CD4-positive, CD25-positive, alpha-beta regulatory T cell (primary cell): ENCODE results near the gene ALDH9A1. TPM values are rescaled to one million over a fixed set of nuclear protein-coding genes. Genes with fewer than 3 reads are reported as not detected.
"Not testable (repeated sequence)": the region's sequence is repeated elsewhere in the genome, so short reads cannot be mapped to it uniquely, and the experiment has no call there.

Experiments used
- ATAC-seq, 2 donors: fragments of 150-1000 bp; cut with Tn5 transposase; one replicate each; pipeline ENCODE4 v1.10.0; 2021; ENCODE audit warnings: low read depth in 2 of 2, moderate number of reproducible peaks in 2 of 2, moderate library complexity in 1 of 2
- DNase-seq, 3 donors: peaks; one replicate each; pipeline versions ENCODE4 v3.0.0 to v3.0.0-alpha.2; 2012 to 2022; ENCODE audit warnings: mixed read lengths in 1 of 3
- H3K27ac ChIP-seq: one replicate; pipeline ENCODE4 v1.7.0; 2013; ENCODE audit warnings: mild to moderate bottlenecking, low read length; ENCODE audit not compliant: insufficient read depth, poor library complexity, severe bottlenecking
- H3K27me3 ChIP-seq: one replicate; pipeline ENCODE4 v1.7.0; 2013; ENCODE audit warnings: low read length; ENCODE audit not compliant: control insufficient read depth, insufficient read depth
- H3K36me3 ChIP-seq: one replicate; pipeline ENCODE4 v1.7.0; 2013; ENCODE audit warnings: mild to moderate bottlenecking, low read length, moderate library complexity; ENCODE audit not compliant: control insufficient read depth, insufficient read depth
- H3K4me1 ChIP-seq: 2 replicates; pipeline ENCODE4 v1.7.0; 2013; ENCODE audit warnings: mild to moderate bottlenecking, low read length; ENCODE audit not compliant: insufficient read depth, control insufficient read depth, poor library complexity, severe bottlenecking
- H3K4me3 ChIP-seq: one replicate; pipeline ENCODE4 v1.7.0; 2013; ENCODE audit warnings: low read depth, mild to moderate bottlenecking, low read length, moderate library complexity
- H3K9me3 ChIP-seq, 2 experiments: 1 replicate in 1 of 2; 2 replicates in 1 of 2; pipeline ENCODE4 v1.7.0; 2013; ENCODE audit warnings: low read length in 2 of 2, mild to moderate bottlenecking in 1 of 2, moderate library complexity in 1 of 2; ENCODE audit not compliant: control insufficient read depth in 2 of 2
- H3K27ac Mint-ChIP-seq, 3 donors: one replicate each; pipeline ENCODE4 v1.8.0; 2020 to 2022; ENCODE audit warnings: mild to moderate bottlenecking in 3 of 3, mixed read lengths in 3 of 3, moderate library complexity in 2 of 3
- H3K27me3 Mint-ChIP-seq: one replicate; pipeline ENCODE4 v1.8.0; 2022; ENCODE audit warnings: mild to moderate bottlenecking, mixed read lengths
- H3K36me3 Mint-ChIP-seq: one replicate; pipeline ENCODE4 v1.8.0; 2020; ENCODE audit warnings: mixed read lengths
- H3K4me1 Mint-ChIP-seq, 4 donors: one replicate each; pipeline ENCODE4 v1.8.0; 2020 to 2022; ENCODE audit warnings: mixed read lengths in 4 of 4, mild to moderate bottlenecking in 1 of 4
- H3K4me3 Mint-ChIP-seq, 4 donors: one replicate each; pipeline ENCODE4 v1.8.0; 2020 to 2022; ENCODE audit warnings: mild to moderate bottlenecking in 4 of 4, mixed read lengths in 4 of 4, moderate library complexity in 3 of 4
- H3K9me3 Mint-ChIP-seq, 7 donors: one replicate each; pipeline ENCODE4 v1.8.0; 2020 to 2022; ENCODE audit warnings: mixed read lengths in 7 of 7, mild to moderate bottlenecking in 3 of 7, moderate library complexity in 2 of 7
- polyA plus RNA-seq, 4 donors: library from polyadenylated mRNA; unstranded; fragments of 300-500 nt; fragmentation: Illumina TruSeq; gene quantifications; one replicate each; pipeline ENCODE4 v1.2.3, GENCODE V29; 2021
- total RNA-seq: library from RNA; stranded (reverse); gene quantifications from one replicate; pipeline ENCODE4 v1.2.3, GENCODE V29; 2022

Gene ALDH9A1
- total and polyA plus RNA-seq, 5 donors from 2014 or later: 32.1 to 124 (median 116) TPM

DNA sequence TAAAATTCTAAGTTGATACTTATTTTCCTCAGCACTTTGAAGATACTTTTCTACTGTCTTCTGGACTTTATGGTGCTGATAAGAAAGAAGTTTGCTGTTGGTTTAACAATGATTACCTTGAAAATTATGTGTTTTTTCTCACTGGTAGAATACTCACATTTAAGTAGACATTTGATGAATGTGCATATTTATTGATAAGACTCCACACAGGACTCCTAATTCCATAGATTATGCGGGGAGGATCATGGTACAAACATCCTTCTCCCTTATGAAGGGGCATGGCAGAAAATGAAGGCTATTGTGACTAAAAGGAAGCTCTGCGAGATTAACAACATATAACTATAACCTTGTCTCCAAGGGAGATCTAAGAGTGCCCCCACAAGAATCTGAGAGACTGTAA, 28.5 kb upstream of the ALDH9A1 start:
- no peak overlapping the region for H3K4me3 Mint-ChIP-seq
- peaks cover 0 to 10% (median 1%) of the 10 kb centered on the region in 4 donors for H3K4me1 Mint-ChIP-seq
- no peak for DNase-seq
- peaks cover 27% of the 10 kb centered on the region for H3K36me3 ChIP-seq
- H3K27ac Mint-ChIP-seq: no peak overlapping the region
- no peak for ATAC-seq
- no peaks in the 10 kb centered on the region for H3K9me3 ChIP-seq
- H3K4me1 ChIP-seq: no peaks in the 10 kb centered on the region
- no peaks in the 10 kb centered on the region for H3K27me3 Mint-ChIP-seq
- H3K27ac ChIP-seq: no peak overlapping the region
- no peaks in the 10 kb centered on the region for H3K27me3 ChIP-seq
- peaks cover 22% of the 10 kb centered on the region for H3K36me3 Mint-ChIP-seq
- H3K4me3 ChIP-seq: no peak overlapping the region
- no peaks in the 10 kb centered on the region for H3K9me3 Mint-ChIP-seq

DNA sequence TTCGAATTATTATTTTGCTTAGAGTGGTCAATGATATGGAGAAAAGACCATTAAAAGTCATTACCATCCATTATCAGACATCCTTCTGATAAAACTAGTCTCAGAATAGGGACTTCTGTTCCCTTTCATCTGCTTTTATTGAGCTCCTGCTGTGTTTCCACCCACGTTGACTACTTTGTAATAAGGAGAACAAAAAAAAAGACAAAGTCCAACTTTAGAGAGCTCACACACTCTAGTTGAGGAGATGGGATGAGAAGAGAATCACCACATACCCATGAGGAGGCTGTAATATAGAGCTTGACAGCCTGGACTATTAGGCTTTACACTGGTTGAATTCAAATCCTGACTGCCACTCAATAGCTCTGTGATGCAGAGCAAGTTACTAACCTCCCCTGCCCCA, 27.8 kb upstream of the ALDH9A1 start:
- no peak for ATAC-seq
- Mint-ChIP-seq H3K9me3 (no peaks in the 10 kb centered on the region), H3K27ac (no peak overlapping the region), H3K4me3 (no peak overlapping the region), H3K4me1 (peaks cover 0 to 8% (median 3%) of the 10 kb centered on the region in 4 donors), H3K36me3 (peaks cover 20% of the 10 kb centered on the region), H3K27me3 (no peaks in the 10 kb centered on the region)
- Histone ChIP-seq H3K36me3 (peaks cover 27% of the 10 kb centered on the region), H3K9me3 (no peaks in the 10 kb centered on the region), H3K27ac (no peak overlapping the region), H3K27me3 (no peaks in the 10 kb centered on the region), H3K4me3 (no peak overlapping the region), H3K4me1 (no peaks in the 10 kb centered on the region)
- DNase-seq: no peak

DNA sequence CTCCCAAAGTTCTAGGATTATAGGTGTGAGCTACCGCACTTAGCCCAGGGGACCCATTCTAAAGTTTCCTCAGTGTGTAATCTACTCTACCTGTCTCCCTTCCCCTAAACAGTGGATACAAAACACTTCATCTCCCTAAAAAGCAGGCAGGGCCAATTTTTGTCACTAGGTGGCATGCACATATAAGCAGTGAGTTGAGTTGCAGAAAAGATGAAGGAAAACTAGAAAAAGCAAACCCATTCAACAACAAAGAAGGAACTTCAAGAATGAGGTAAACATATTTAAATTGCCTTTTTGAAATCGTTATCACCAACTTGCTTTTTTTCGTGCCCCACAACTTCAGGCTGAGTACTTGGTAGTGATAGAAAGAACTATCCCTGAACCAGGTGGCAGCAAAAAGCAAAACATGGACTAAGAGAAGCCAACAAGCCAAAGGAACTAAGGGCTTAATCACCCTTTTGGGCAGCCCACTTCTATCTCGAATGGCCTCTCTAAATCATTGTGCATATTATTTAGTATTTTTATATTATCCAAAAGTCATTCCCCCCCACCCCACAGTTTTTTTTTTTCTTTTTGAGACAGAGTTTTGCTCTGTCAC, 19.7 kb upstream of the ALDH9A1 start:
- no peaks in the 10 kb centered on the region for H3K27me3 Mint-ChIP-seq
- peaks cover 0 to 5% (median 0%) of the 10 kb centered on the region in 4 donors for H3K4me1 Mint-ChIP-seq
- H3K4me3 Mint-ChIP-seq: no peak overlapping the region
- DNase-seq (peak; percentile 11 to 67 (median 22)), ATAC-seq (no peak)
- no peaks in the 10 kb centered on the region for H3K36me3 Mint-ChIP-seq
- Histone ChIP-seq H3K4me3 (no peak overlapping the region), H3K9me3 (no peaks in the 10 kb centered on the region), H3K27me3 (no peaks in the 10 kb centered on the region), H3K36me3 (no peaks in the 10 kb centered on the region), H3K4me1 (no peaks in the 10 kb centered on the region), H3K27ac (no peak overlapping the region)
- H3K27ac Mint-ChIP-seq: peak overlapping the region in 1 of 3 donors; percentile 11
- no peaks in the 10 kb centered on the region for H3K9me3 Mint-ChIP-seq

- not testable (repeated sequence) for H3K9me3 ChIP-seq, H3K36me3 ChIP-seq, H3K4me1 Mint-ChIP-seq, ATAC-seq, H3K27me3 ChIP-seq, H3K27ac ChIP-seq, H3K4me3 Mint-ChIP-seq, H3K4me3 ChIP-seq, H3K27me3 Mint-ChIP-seq, H3K36me3 Mint-ChIP-seq, H3K4me1 ChIP-seq, H3K9me3 Mint-ChIP-seq, DNase-seq
- H3K27ac Mint-ChIP-seq: peak overlapping the region in 1 of 3 donors; percentile 54
Observed at GRCh38 chr1:165716265-165717051, 18.1 kb upstream of the ALDH9A1 start.

DNA sequence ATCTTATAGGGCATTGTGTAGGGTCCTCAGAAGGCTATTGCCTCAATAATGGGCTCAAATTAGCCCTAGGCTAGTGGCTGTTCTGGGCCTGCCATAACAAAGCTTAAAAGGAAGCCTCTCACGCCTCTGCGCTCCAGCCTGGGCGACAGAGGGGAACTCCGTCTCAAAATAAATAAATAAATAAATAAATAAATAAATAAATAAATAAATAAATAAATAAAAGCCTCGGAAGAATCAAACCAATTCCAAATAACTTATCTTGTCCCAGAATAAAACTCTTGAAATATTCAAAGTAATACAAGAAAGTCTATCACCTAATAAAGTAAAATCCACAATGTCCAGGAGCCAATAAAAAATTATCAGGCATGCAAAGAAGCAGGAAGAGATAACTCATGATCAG, 14.4 kb upstream of the ALDH9A1 start:
- H3K27ac Mint-ChIP-seq: no peak overlapping the region
- no peak overlapping the region for H3K4me3 Mint-ChIP-seq

DNA sequence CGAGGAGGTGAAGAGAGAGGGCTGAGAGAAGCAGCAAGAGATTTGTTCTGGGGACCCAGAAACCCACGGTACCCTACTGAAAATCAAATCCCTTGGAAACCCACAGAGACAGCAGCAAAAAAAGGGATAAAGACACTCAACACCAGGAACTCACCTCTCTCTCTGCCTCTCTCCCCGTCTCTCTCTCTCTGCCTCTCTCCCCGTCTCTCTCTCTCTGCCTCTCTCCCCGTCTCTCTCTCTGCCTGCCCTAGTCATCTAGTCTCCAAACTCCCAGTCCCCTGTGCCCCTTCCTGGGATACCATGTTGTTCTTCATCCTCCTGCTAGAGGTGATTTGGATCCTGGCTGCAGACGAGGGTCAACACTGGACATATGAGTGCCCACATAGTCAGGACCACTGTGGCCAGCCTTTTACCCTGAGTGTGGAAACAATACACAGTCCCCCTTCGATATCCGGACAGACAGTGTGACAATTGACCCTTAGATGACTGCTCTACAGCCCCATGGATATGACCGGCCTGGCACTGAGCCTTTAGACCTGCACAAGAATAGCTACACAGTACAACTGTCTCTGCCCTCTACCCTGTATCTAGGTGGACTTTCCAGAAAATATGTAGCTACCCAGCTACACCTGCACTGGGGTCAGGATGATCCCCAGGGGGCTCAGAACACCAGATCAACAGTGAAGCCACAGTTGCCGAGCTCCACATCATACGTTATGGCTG, 9.8 kb upstream of the ALDH9A1 start:
- Mint-ChIP-seq H3K9me3 (no peaks in the 10 kb centered on the region), H3K27me3 (peaks cover 41% of the 10 kb centered on the region), H3K4me1 (peaks cover 0 to 2% (median 0%) of the 10 kb centered on the region in 4 donors), H3K36me3 (no peaks in the 10 kb centered on the region), H3K27ac (no peak overlapping the region), H3K4me3 (no peak overlapping the region)
- Histone ChIP-seq H3K4me1 (no peaks in the 10 kb centered on the region), H3K9me3 (no peaks in the 10 kb centered on the region), H3K4me3 (no peak overlapping the region), H3K27ac (no peak overlapping the region), H3K36me3 (no peaks in the 10 kb centered on the region), H3K27me3 (peaks cover 3% of the 10 kb centered on the region)
- DNase-seq (no peak), ATAC-seq (no peak)

More for the DNA sequence above, 14.4 kb upstream of the ALDH9A1 start:
- H3K4me3 ChIP-seq: no peak overlapping the region
- H3K27ac ChIP-seq: no peak overlapping the region
- DNase-seq: no peak
- H3K27me3 ChIP-seq: no peaks in the 10 kb centered on the region
- H3K9me3 ChIP-seq: no peaks in the 10 kb centered on the region
- ATAC-seq: no peak
- Mint-ChIP-seq H3K27me3 (peaks cover 25% of the 10 kb centered on the region), H3K4me1 (peaks cover 0 to under 1% (median 0%) of the 10 kb centered on the region in 4 donors), H3K36me3 (no peaks in the 10 kb centered on the region), H3K9me3 (no peaks in the 10 kb centered on the region)
- H3K4me1 ChIP-seq: no peaks in the 10 kb centered on the region
- no peaks in the 10 kb centered on the region for H3K36me3 ChIP-seq

- H3K36me3 Mint-ChIP-seq: no peaks in the 10 kb centered on the region
- peaks cover 24% of the 10 kb centered on the region for H3K27me3 Mint-ChIP-seq
- H3K4me3 Mint-ChIP-seq: no peak overlapping the region
- no peaks in the 10 kb centered on the region for H3K36me3 ChIP-seq
- no peak overlapping the region for H3K27ac Mint-ChIP-seq
- H3K27ac ChIP-seq: no peak overlapping the region
- H3K4me1 ChIP-seq: peaks cover 4% of the 10 kb centered on the region
- no peaks in the 10 kb centered on the region for H3K9me3 Mint-ChIP-seq
- H3K4me3 ChIP-seq: no peak overlapping the region
- DNase-seq (no peak), ATAC-seq (no peak)
- peaks cover 0 to 10% (median 4%) of the 10 kb centered on the region in 4 donors for H3K4me1 Mint-ChIP-seq
- H3K27me3 ChIP-seq: peaks cover 3% of the 10 kb centered on the region
- no peaks in the 10 kb centered on the region for H3K9me3 ChIP-seq
Observed at GRCh38 chr1:165703648-165704047, 5.3 kb upstream of the ALDH9A1 start.
